ENCODE results near the gene TMEM221.

The TMEM221 gene

DNA sequence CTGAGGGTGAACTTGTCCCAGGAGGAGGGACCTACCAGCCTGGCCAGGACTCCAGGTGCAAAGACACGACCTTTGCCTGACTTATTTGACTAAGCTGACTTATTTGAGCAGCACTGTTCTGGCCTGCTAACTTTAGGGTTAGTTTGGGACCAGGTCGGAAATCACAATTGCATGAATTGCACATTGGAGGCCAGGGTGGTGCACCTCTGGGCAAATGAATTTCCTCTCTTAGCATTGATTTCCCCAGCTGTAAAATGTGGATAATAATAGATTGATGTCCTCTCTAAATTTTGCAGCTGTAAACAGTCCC, 41.6 kb downstream of the TMEM221 start (continued):
- TF ChIP-seq, protein P1, sequence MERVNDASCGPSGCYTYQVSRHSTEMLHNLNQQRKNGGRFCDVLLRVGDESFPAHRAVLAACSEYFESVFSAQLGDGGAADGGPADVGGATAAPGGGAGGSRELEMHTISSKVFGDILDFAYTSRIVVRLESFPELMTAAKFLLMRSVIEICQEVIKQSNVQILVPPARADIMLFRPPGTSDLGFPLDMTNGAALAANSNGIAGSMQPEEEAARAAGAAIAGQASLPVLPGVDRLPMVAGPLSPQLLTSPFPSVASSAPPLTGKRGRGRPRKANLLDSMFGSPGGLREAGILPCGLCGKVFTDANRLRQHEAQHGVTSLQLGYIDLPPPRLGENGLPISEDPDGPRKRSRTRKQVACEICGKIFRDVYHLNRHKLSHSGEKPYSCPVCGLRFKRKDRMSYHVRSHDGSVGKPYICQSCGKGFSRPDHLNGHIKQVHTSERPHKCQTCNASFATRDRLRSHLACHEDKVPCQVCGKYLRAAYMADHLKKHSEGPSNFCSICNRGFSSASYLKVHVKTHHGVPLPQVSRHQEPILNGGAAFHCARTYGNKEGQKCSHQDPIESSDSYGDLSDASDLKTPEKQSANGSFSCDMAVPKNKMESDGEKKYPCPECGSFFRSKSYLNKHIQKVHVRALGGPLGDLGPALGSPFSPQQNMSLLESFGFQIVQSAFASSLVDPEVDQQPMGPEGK (CRISPR knock-in tag; IDR thresholded peaks at IDR 0.05; ENCODE audit: borderline replicate concordance): no peak
- TF ChIP-seq, protein P2, sequence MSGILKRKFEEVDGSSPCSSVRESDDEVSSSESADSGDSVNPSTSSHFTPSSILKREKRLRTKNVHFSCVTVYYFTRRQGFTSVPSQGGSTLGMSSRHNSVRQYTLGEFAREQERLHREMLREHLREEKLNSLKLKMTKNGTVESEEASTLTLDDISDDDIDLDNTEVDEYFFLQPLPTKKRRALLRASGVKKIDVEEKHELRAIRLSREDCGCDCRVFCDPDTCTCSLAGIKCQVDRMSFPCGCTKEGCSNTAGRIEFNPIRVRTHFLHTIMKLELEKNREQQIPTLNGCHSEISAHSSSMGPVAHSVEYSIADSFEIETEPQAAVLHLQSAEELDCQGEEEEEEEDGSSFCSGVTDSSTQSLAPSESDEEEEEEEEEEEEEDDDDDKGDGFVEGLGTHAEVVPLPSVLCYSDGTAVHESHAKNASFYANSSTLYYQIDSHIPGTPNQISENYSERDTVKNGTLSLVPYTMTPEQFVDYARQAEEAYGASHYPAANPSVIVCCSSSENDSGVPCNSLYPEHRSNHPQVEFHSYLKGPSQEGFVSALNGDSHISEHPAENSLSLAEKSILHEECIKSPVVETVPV (CRISPR knock-in tag; IDR thresholded peaks at IDR 0.05): no peak
- no peak for TF ChIP-seq BACH2 (CRISPR knock-in tag; IDR thresholded peaks at IDR 0.05; ENCODE audit: borderline replicate concordance)
- no peak for TF ChIP-seq ZNF70 (CRISPR knock-in tag; IDR thresholded peaks at IDR 0.05)

DNA sequence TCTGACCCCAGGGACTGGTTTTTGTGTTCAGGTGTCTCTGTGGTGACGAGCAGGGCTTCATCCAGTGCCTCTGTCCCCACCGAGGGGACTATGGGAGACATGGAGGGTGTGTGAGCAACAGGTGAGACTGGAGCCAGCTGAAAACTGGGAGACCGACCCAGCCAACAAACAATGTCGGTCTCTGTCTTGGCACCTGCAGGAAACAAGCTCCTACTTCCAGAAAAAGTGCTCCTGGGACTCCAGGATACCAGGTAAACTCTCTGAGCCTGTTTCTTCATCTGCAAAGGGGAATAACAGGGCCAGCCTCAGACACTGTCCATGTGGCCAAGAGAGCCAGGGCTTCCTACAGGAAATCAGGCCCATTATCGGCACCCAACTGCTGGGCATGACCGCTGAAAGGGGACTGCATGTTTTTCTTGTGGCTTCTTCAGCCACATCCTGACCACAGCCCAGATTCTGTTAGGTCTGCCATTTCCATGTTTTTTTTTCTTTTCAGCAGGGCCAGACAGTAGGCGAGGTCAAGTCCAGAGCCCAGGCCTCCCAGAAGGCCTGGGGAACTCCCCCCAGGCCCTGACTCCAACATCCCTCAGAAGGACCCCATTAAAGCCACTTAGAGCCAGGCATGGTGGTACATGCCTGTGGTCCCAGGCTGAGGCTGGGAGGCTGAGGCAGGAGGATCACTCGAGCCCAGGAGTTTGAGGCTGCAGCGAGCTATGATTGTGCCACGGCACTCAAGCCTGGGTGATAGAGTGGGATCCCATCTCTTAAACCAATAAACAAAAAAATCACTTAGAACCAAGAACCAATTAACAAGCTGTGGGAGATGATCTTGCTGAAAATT, 42.2 kb downstream of the TMEM221 start:
- TF ChIP-seq ZFP3 (CRISPR knock-in tag; IDR thresholded peaks at IDR 0.05): no peak
- TF ChIP-seq TCF4 (CRISPR knock-in tag; IDR thresholded peaks at IDR 0.05; ENCODE audit: borderline replicate concordance): no peak
- TF ChIP-seq, protein P2 (CRISPR knock-in tag; IDR thresholded peaks at IDR 0.05): no peak
- TF ChIP-seq ZNF70 (CRISPR knock-in tag; IDR thresholded peaks at IDR 0.05): no peak
- TF ChIP-seq TOX (CRISPR knock-in tag; IDR thresholded peaks at IDR 0.05; ENCODE audit: borderline replicate concordance): no peak

DNA sequence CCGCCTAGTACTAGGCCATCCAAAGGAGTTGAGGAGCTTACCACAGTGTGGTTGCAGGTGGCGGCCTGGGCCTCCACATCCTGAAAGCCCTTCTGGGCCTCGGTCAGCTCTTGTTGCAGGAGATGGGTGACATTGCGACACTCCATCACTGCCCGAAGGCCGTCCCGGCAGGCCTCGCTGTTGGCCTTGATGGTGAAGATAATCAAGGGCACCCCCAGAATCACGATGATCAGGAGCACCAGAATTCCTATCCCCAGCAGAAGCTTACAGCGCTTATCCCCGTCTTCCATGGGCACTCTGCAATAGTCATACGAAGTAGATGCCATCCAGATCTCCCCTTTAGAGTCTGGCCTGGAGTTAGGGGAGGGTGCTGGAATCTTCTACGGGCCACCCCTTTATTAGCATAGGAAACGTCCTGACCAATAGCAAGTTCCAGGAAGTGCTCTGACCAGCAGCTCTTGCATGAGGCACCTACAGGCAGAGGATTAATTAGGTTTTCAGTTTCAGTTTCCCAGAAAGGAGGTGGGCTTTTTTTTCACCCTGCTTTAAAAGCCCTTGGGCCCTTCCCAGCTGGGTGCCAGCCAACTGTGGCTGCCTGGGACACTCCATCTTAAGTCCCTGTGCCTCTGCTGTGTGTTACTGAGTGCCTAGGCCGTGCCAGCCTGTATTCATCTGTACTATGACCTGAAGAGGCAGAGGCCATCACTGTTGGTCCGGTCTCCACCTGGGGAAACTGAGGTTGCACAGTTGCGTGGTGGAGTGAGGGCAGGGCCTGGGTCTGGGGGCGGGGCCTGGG, 43.0 kb downstream of the TMEM221 start, which contains the start of gene BST2:
TSS of gene BST2 (minus strand) at position 381 of the 796 bp plus-strand sequence. CDS start at position 326, 55 bp downstream.
- peak; percentile 80 for ATAC-seq
- TF ChIP-seq PPARA (CRISPR knock-in tag; IDR thresholded peaks at IDR 0.05; ENCODE audit: borderline replicate concordance) (no peak), ZFP30 (CRISPR knock-in tag; IDR thresholded peaks at IDR 0.05) (no peak), CSDC2 (CRISPR knock-in tag; IDR thresholded peaks at IDR 0.05) (no peak), RARB (CRISPR knock-in tag; IDR thresholded peaks at IDR 0.05) (no peak), ISL1 (CRISPR knock-in tag; IDR thresholded peaks at IDR 0.05) (no peak), SNAI2 (CRISPR knock-in tag; IDR thresholded peaks at IDR 0.05) (no peak), ZNF70 (CRISPR knock-in tag; IDR thresholded peaks at IDR 0.05) (no peak), ZFP3 (CRISPR knock-in tag; IDR thresholded peaks at IDR 0.05) (no peak), ZC3H10 (CRISPR knock-in tag; IDR thresholded peaks at IDR 0.05) (no peak), ZNF565 (CRISPR knock-in tag; conservative IDR thresholded peaks at IDR 0.05; ENCODE audit: low read depth) (no peak), ZNF8 (CRISPR knock-in tag; IDR thresholded peaks at IDR 0.05) (no peak), ESRRG (CRISPR knock-in tag; IDR thresholded peaks at IDR 0.05) (no peak)
- TF ChIP-seq, protein P3, sequence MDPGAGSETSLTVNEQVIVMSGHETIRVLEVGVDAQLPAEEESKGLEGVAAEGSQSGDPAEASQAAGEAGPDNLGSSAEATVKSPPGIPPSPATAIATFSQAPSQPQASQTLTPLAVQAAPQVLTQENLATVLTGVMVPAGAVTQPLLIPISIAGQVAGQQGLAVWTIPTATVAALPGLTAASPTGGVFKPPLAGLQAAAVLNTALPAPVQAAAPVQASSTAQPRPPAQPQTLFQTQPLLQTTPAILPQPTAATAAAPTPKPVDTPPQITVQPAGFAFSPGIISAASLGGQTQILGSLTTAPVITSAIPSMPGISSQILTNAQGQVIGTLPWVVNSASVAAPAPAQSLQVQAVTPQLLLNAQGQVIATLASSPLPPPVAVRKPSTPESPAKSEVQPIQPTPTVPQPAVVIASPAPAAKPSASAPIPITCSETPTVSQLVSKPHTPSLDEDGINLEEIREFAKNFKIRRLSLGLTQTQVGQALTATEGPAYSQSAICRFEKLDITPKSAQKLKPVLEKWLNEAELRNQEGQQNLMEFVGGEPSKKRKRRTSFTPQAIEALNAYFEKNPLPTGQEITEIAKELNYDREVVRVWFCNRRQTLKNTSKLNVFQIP (CRISPR knock-in tag; IDR thresholded peaks at IDR 0.05; ENCODE audit: borderline replicate concordance, low read depth): no peak
- TF ChIP-seq, protein P4, sequence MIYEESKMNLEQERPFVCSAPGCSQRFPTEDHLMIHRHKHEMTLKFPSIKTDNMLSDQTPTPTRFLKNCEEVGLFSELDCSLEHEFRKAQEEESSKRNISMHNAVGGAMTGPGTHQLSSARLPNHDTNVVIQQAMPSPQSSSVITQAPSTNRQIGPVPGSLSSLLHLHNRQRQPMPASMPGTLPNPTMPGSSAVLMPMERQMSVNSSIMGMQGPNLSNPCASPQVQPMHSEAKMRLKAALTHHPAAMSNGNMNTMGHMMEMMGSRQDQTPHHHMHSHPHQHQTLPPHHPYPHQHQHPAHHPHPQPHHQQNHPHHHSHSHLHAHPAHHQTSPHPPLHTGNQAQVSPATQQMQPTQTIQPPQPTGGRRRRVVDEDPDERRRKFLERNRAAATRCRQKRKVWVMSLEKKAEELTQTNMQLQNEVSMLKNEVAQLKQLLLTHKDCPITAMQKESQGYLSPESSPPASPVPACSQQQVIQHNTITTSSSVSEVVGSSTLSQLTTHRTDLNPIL (CRISPR knock-in tag; IDR thresholded peaks at IDR 0.05; ENCODE audit: low read depth): no peak
- TF ChIP-seq, protein P2 (CRISPR knock-in tag; IDR thresholded peaks at IDR 0.05): no peak
- TF ChIP-seq, protein P5, sequence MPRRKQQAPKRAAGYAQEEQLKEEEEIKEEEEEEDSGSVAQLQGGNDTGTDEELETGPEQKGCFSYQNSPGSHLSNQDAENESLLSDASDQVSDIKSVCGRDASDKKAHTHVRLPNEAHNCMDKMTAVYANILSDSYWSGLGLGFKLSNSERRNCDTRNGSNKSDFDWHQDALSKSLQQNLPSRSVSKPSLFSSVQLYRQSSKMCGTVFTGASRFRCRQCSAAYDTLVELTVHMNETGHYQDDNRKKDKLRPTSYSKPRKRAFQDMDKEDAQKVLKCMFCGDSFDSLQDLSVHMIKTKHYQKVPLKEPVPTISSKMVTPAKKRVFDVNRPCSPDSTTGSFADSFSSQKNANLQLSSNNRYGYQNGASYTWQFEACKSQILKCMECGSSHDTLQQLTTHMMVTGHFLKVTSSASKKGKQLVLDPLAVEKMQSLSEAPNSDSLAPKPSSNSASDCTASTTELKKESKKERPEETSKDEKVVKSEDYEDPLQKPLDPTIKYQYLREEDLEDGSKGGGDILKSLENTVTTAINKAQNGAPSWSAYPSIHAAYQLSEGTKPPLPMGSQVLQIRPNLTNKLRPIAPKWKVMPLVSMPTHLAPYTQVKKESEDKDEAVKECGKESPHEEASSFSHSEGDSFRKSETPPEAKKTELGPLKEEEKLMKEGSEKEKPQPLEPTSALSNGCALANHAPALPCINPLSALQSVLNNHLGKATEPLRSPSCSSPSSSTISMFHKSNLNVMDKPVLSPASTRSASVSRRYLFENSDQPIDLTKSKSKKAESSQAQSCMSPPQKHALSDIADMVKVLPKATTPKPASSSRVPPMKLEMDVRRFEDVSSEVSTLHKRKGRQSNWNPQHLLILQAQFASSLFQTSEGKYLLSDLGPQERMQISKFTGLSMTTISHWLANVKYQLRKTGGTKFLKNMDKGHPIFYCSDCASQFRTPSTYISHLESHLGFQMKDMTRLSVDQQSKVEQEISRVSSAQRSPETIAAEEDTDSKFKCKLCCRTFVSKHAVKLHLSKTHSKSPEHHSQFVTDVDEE (CRISPR knock-in tag; IDR thresholded peaks at IDR 0.05): no peak

More for the DNA sequence above, 42.2 kb downstream of the TMEM221 start:
- no peak for ATAC-seq

Measured in SK-N-SH treated with all-trans-retinoic acid at 6 μM for 48 hours (cell line).